ENCODE results near the gene SRCAP. TPM values are rescaled to one million over a fixed set of nuclear protein-coding genes. Genes with fewer than 3 reads are reported as not detected.

Gene SRCAP
- total RNA-seq, 1 donor from 2014 or later: 79.7 TPM

DNA sequence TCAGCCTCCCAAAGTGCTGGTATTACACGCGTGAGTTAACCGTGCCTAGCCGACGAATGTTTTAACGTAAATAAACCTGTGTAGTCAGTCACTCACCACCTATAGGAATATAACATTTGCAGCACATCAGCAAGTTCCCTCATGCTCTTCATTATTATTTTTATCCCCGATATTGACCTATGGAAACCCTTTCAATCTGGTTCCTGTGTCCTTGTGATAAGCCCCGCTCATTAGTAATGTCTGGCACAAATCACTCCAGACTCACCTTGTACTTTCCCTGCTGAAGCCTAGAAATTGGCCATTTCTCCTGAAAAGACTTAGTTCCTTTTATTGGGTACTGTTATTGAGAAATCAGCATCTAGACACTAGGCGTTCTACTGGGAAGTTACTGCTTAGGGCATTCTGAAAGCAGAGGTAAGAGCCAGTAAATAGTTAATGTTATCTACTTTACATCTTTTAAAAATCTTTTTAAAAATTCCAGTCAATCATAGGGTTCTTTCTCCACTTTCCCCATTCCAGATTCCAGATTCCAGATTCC, 47.7 kb downstream of the SRCAP start:
- no peak overlapping the region for H3K27ac Mint-ChIP-seq
- H3K27me3 Mint-ChIP-seq (ENCODE audit: low read depth): no peaks in the 10 kb centered on the region
- TF ChIP-seq, protein P1, sequence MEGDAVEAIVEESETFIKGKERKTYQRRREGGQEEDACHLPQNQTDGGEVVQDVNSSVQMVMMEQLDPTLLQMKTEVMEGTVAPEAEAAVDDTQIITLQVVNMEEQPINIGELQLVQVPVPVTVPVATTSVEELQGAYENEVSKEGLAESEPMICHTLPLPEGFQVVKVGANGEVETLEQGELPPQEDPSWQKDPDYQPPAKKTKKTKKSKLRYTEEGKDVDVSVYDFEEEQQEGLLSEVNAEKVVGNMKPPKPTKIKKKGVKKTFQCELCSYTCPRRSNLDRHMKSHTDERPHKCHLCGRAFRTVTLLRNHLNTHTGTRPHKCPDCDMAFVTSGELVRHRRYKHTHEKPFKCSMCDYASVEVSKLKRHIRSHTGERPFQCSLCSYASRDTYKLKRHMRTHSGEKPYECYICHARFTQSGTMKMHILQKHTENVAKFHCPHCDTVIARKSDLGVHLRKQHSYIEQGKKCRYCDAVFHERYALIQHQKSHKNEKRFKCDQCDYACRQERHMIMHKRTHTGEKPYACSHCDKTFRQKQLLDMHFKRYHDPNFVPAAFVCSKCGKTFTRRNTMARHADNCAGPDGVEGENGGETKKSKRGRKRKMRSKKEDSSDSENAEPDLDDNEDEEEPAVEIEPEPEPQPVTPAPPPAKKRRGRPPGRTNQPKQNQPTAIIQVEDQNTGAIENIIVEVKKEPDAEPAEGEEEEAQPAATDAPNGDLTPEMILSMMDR (IDR thresholded peaks at IDR 0.05; ENCODE audit: unreplicated experiment): no peak
- H3K4me1 Mint-ChIP-seq: peaks cover 13% of the 10 kb centered on the region
- DNase-seq (ENCODE audit: low spot score in 2 of 2, unreplicated experiment in 2 of 2): no peak
- no peak overlapping the region for H3K4me3 Mint-ChIP-seq
- no peaks in the 10 kb centered on the region for H3K9me3 Mint-ChIP-seq
- peaks cover 25% of the 10 kb centered on the region for H3K36me3 Mint-ChIP-seq

DNA sequence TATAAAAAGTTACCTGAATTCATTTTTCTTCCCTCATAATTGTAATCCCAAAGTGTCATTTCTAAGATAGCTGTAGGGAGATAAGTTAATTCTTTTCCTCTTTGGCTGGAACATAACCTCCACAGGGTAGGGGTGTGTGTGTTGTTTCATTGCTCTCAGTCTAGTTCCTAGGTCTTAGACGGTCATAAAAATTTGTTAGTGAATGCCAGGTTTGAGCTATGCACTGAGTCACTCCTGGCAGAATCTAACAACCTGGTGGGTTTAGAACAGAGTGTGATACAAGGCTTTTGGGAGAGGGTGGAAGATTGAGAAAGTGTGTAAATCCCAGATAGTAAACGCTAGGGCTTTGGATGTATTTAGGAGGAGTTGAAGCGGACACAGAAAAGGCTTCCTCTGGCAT, 48.4 kb downstream of the SRCAP start:
- no peak for DNase-seq (ENCODE audit: low spot score in 2 of 2, unreplicated experiment in 2 of 2)

DNA sequence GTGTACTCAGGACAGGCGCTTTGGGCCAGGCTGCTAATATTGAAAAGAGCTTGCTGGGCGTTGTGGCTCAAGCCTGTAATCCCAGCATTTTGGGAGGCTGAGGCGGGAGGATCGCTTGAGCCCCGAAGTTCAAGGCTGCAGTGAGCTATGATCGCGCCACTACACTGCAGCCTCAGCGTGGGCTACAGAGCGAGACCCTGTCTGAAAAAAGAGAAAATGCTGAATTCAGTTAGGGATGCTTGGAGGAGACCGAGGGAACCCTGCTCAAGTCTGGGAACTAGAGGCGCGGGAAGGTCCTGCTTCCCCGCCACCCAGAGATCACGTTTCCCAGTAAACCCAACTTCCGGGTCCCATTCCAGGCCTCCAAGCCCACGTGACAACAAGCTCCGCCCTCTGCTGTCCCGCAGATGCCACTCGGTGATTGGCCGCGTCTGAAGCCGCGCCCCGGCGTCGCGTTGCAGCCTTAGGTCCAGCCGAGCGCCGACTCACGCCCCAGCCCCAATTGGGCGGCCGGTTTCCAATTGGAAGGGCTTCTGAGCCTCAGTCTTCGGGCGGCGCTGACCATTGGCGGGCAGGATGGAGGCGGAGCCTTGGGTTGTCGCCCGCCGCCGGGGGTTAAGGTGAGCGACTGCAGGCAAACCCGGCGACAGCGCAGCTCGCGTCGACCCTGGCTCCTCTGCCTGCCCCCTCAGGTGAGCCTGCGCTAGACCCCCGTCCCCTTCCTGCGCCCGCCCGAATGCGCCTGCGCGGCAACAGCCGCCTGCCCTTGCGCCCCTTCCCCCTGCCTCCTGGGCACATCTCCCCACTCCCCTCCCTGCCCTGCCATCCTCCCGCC, 49.0 kb downstream of the SRCAP start, which contains the start of gene PHKG2:
PHKG2 (plus strand) TSS at position 627 of the 835 bp plus-strand sequence. CDS start 396 bp downstream, outside the sequence.
- TF ChIP-seq, protein P1 (IDR thresholded peaks at IDR 0.05; ENCODE audit: unreplicated experiment): no peak
- peaks cover 7% of the 10 kb centered on the region for H3K4me1 Mint-ChIP-seq
- H3K27ac Mint-ChIP-seq: peak within 1 kb of the TSS; percentile 86
- peaks cover 20% of the 10 kb centered on the region for H3K36me3 Mint-ChIP-seq
- peak within 1 kb of the TSS; percentile 91 for H3K4me3 Mint-ChIP-seq
- no peaks in the 10 kb centered on the region for H3K9me3 Mint-ChIP-seq
- H3K27me3 Mint-ChIP-seq (ENCODE audit: low read depth): no peaks in the 10 kb centered on the region
- DNase-seq (ENCODE audit: low spot score in 2 of 2, unreplicated experiment in 2 of 2): peak; percentile 96

More for the DNA sequence above, 48.4 kb downstream of the SRCAP start:
- Mint-ChIP-seq H3K4me3 (peak overlapping the region; percentile 91), H3K36me3 (peaks cover 20% of the 10 kb centered on the region), H3K27ac (peak overlapping the region; percentile 83), H3K27me3 (ENCODE audit: low read depth) (no peaks in the 10 kb centered on the region), H3K9me3 (no peaks in the 10 kb centered on the region), H3K4me1 (peaks cover 7% of the 10 kb centered on the region)
- TF ChIP-seq, protein P1 (IDR thresholded peaks at IDR 0.05; ENCODE audit: unreplicated experiment): no peak

DNA sequence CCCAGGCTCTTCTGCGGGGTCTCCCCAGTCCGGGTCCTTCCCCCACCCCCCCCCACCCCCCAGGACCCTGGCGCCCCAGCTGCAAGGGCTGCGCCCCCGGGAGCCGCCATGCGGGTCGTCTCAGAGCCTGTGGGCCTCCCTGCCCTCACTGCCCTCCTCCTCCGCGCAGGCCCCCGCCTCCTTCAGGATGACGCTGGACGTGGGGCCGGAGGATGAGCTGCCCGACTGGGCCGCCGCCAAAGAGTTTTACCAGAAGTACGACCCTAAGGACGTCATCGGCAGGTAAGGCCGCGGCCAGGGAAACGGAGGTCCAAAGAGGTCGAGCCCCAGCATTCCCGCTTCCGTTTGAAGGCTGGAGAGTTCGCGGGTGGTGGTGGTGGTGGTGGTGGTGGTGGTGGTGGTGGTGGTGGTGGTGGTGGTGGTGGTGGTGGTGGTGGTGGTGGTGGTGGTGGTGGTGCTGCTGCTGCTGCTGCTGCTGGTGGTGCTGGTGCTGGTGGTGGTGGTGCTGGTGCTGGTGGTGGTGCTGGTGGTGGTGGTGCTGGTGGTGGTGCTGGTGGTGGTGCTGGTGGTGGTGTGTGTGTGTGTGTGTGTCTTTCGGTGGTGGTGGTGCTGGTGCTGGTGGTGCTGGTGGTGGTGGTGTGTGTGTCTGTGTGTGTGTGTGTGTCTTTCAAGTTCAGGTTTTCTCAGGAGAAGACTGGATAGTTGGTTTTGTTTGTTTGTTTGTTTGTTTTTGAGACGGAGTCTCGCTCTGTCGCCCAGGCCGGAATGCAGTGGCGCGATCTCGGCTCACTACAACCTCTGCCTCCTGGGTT, 49.9 kb downstream of the SRCAP start:
- Mint-ChIP-seq H3K9me3 (no peaks in the 10 kb centered on the region), H3K4me1 (peaks cover 7% of the 10 kb centered on the region), H3K27me3 (ENCODE audit: low read depth) (no peaks in the 10 kb centered on the region), H3K4me3 (peak overlapping the region; percentile 91), H3K27ac (peak overlapping the region; percentile 86), H3K36me3 (peaks cover 16% of the 10 kb centered on the region)
- DNase-seq (ENCODE audit: low spot score in 2 of 2, unreplicated experiment in 2 of 2): no peak
- TF ChIP-seq, protein P1 (IDR thresholded peaks at IDR 0.05; ENCODE audit: unreplicated experiment): no peak

DNA sequence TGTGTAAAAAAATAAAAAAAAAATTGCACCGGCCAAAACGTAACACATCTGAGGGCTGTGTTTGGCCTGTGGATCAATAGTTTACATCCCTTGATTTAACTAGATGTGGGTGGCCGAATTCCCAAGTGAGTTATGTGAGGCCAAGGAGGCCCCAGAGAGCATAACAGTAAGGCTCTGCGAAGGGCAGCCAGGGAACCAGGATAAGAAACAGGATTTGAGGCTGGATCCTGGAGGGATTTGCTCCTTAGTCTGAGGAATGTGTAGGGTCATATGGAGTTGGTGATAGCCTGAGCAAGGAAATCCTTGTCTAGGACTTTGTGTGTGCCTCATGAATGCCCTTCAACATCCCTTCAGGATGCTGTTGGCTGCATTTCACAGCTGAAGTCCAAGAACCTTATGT, 51.2 kb downstream of the SRCAP start:
- no peak for DNase-seq (ENCODE audit: low spot score in 2 of 2, unreplicated experiment in 2 of 2)
- H3K4me3 Mint-ChIP-seq: peak overlapping the region; percentile 71
- TF ChIP-seq, protein P1 (IDR thresholded peaks at IDR 0.05; ENCODE audit: unreplicated experiment): no peak
- H3K27ac Mint-ChIP-seq: no peak overlapping the region
- H3K36me3 Mint-ChIP-seq: peaks cover 17% of the 10 kb centered on the region
- H3K27me3 Mint-ChIP-seq (ENCODE audit: low read depth): no peaks in the 10 kb centered on the region
- no peaks in the 10 kb centered on the region for H3K9me3 Mint-ChIP-seq
- H3K4me1 Mint-ChIP-seq: peaks cover 7% of the 10 kb centered on the region
